Stomach (tissue), 9 donors: ENCODE measurements around the gene KISS1R. TPM values are rescaled to one million over a fixed set of nuclear protein-coding genes. Genes with fewer than 3 reads are reported as not detected.

Experiments
- DNase-seq, 2 donors: peaks; one replicate each; pipeline versions ENCODE4 v3.0.0 to v3.0.0-alpha.2; 2013 to 2019
- H3K27ac ChIP-seq, 5 donors: fragments of 200-600 bp in 4 of 5; sonication (generic) in 4 of 5; one replicate each; pipeline ENCODE4 v1.5.1; 2013 to 2019; ENCODE audit warnings: mild to moderate bottlenecking in 1 of 5, moderate library complexity in 1 of 5
- H3K27me3 ChIP-seq, 3 donors: fragments of 200-600 bp; sonication (generic); one replicate each; pipeline ENCODE4 v1.5.1; 2017 to 2019; ENCODE audit warnings: mixed run types in 1 of 3
- H3K36me3 ChIP-seq, 4 donors: fragments of 200-600 bp; sonication (generic); 1 replicate in 3 of 4; 2 replicates in 1 of 4; pipeline ENCODE4 v1.5.1; 2016 to 2019
- H3K4me1 ChIP-seq, 4 donors: fragments of 200-600 bp; sonication (generic); one replicate each; pipeline ENCODE4 v1.5.1; 2016 to 2019
- H3K4me3 ChIP-seq, 4 donors: fragments of 200-600 bp; sonication (generic) in 3 of 4; one replicate each; pipeline ENCODE4 v1.5.1; 2016 to 2019; ENCODE audit warnings: mild to moderate bottlenecking in 1 of 4
- H3K9me3 ChIP-seq, 4 donors: fragments of 200-600 bp; sonication (generic); one replicate each; pipeline ENCODE4 v1.5.1; 2016 to 2019
- CTCF ChIP-seq, 7 experiments: fragments of 450-650 bp in 4 of 7; fragments of 200-600 bp in 3 of 7; sonication (generic) in 3 of 7; IDR thresholded peaks; one replicate each; pipeline ENCODE4 v1.5.1; 2016 to 2019; ENCODE audit warnings: antibody characterized with exemption in 7 of 7, control low read depth in 2 of 7, mild to moderate bottlenecking in 1 of 7
- EP300 ChIP-seq: sonication (generic); formaldehyde crosslinking; IDR thresholded peaks from one replicate; pipeline ENCODE4 v1.6.1; 2017; ENCODE audit warnings: antibody characterized with exemption
- POLR2A ChIP-seq, 4 donors: fragments of 450-650 bp; IDR thresholded peaks; one replicate each; pipeline ENCODE4 v1.6.1; 2016; ENCODE audit warnings: antibody characterized with exemption in 4 of 4, control low read depth in 2 of 4, mild to moderate bottlenecking in 1 of 4, moderate library complexity in 1 of 4
- POLR2AphosphoS5 ChIP-seq, 3 donors: sonication (generic); formaldehyde crosslinking; IDR thresholded peaks; one replicate each; pipeline ENCODE4 v1.6.1; 2016; ENCODE audit warnings: antibody characterized with exemption in 3 of 3
- WGBS, 5 donors: extraction: QIAGEN DNeasy Blood & Tissue Kit in 3 of 5; methylation state at CpG; one replicate each; pipeline versions ENCODE4 v1.1.5 to v1.1.7; 2013 to 2018; 5-methylcytosine and 5-hydroxymethylcytosine counted together
- intact Hi-C: fragments of 100-400 bp; cut with DNase I; formaldehyde crosslinking; loops from one replicate; pipeline ENCODE4 v1.15.1; 2023; ENCODE audit warnings: low total_unique reads
- polyA plus RNA-seq, 3 donors: library from polyadenylated mRNA; stranded (reverse); fragments of 200-250 nt; gene quantifications; one replicate each; pipeline ENCODE4 v1.2.3, GENCODE V29; 2013
- total RNA-seq, 5 donors: library from RNA; depleted of rRNA; stranded (reverse); fragments of >200 nt; gene quantifications; one replicate each; pipeline versions ENCODE4 v1.1.0 to v1.2.3, GENCODE V29; 2014 to 2016
- donor health status: healthy with polysubstance abuse.
- donor health status: Bipolar disorder and iron deficiency.
- donor health status: healthy.

KISS1R gene
- total and polyA plus RNA-seq, 8 donors, result not detected

GRCh38 chr19:960020-960419, 42.9 kb downstream of the KISS1R start:
- WGBS, 5 donors, result 57 to 77% (median 72%) methylated on average over 7 to 12 of the region's 12 CpGs
- peak in 1 of 2 donors; percentile 51 for DNase-seq
- TF ChIP-seq POLR2AphosphoS5 (IDR thresholded peaks at IDR 0.05), result no peak
- no peak for TF ChIP-seq EP300
- TF ChIP-seq CTCF (IDR thresholded peaks at IDR 0.05), result no peak
- no peak for TF ChIP-seq POLR2A (IDR thresholded peaks at IDR 0.05)
- H3K4me1 ChIP-seq, result peaks cover 0 to 16% (median 13%) of the 10 kb centered on the region in 4 donors
- H3K36me3 ChIP-seq, result peaks cover 0 to 34% (median 24%) of the 10 kb centered on the region in 4 donors
- intact Hi-C loops, result no loop called here
- no peaks in the 10 kb centered on the region for H3K27me3 ChIP-seq
- H3K27ac ChIP-seq, result no peak overlapping the region
- no peak overlapping the region for H3K4me3 ChIP-seq
- H3K9me3 ChIP-seq, result no peaks in the 10 kb centered on the region

GRCh38 chr19:960601-960938, 43.4 kb downstream of the KISS1R start:
- intact Hi-C loops, result no loop called here
- H3K9me3 ChIP-seq, result no peaks in the 10 kb centered on the region
- H3K4me1 ChIP-seq, result peaks cover 0 to 16% (median 13%) of the 10 kb centered on the region in 4 donors
- H3K27me3 ChIP-seq, result no peaks in the 10 kb centered on the region
- no peak overlapping the region for H3K4me3 ChIP-seq
- 67 to 84% (median 76%) methylated on average over 3 to 8 of the region's 8 CpGs for WGBS, 5 donors
- peaks cover 0 to 40% (median 30%) of the 10 kb centered on the region in 4 donors for H3K36me3 ChIP-seq
- TF ChIP-seq CTCF (IDR thresholded peaks at IDR 0.05) (no peak), EP300 (no peak), POLR2AphosphoS5 (IDR thresholded peaks at IDR 0.05) (no peak), POLR2A (IDR thresholded peaks at IDR 0.05) (no peak)
- DNase-seq, result peak in 1 of 2 donors; percentile 26
- no peak overlapping the region for H3K27ac ChIP-seq

- H3K4me1 ChIP-seq, result peaks cover 0 to 7% (median 6%) of the 10 kb centered on the region in 4 donors
- H3K27ac ChIP-seq, result no peak overlapping the region
- no peaks in the 10 kb centered on the region for H3K27me3 ChIP-seq
- DNase-seq, result peak in 1 of 2 donors; percentile 93
- intact Hi-C loops, result no loop called here
- 43 to 60% (median 55%) methylated on average over 12 to 14 of the region's 14 CpGs for WGBS, 5 donors
- no peaks in the 10 kb centered on the region for H3K9me3 ChIP-seq
- TF ChIP-seq EP300 (no peak), POLR2A (IDR thresholded peaks at IDR 0.05) (no peak), POLR2AphosphoS5 (IDR thresholded peaks at IDR 0.05) (no peak), CTCF (IDR thresholded peaks at IDR 0.05) (no peak)
- peaks cover 0 to 48% (median 40%) of the 10 kb centered on the region in 4 donors for H3K36me3 ChIP-seq
- H3K4me3 ChIP-seq, result no peak overlapping the region
Measured at GRCh38 chr19:961866-962620, 44.9 kb downstream of the KISS1R start.

GRCh38 chr19:962683-963400, 45.7 kb downstream of the KISS1R start:
- Histone ChIP-seq H3K27ac (no peak overlapping the region), H3K36me3 (peaks cover 0 to 54% (median 47%) of the 10 kb centered on the region in 4 donors), H3K4me3 (no peak overlapping the region), H3K27me3 (no peaks in the 10 kb centered on the region), H3K9me3 (no peaks in the 10 kb centered on the region), H3K4me1 (peaks cover 0 to 5% (median 5%) of the 10 kb centered on the region in 4 donors)
- no peak for TF ChIP-seq POLR2AphosphoS5 (IDR thresholded peaks at IDR 0.05)
- no peak for TF ChIP-seq EP300
- TF ChIP-seq CTCF (IDR thresholded peaks at IDR 0.05), result no peak
- TF ChIP-seq POLR2A (IDR thresholded peaks at IDR 0.05), result no peak
- no peak for DNase-seq
- WGBS, 5 donors, result 73 to 85% (median 80%) methylated on average over 20 to 31 of the region's 31 CpGs
- intact Hi-C loops, result no loop called here
